GM12878 (cell line): ENCODE results near the gene PADI3. TPM values are rescaled to one million over a fixed set of nuclear protein-coding genes. Genes with fewer than 3 reads are reported as not detected.

Experiments
- ATAC-seq: fragments of 200-7000 bp; cut with Tn5 transposase; 3 replicates; pipeline ENCODE4 v1.9.1; 2020; ENCODE audit warnings: mild to moderate bottlenecking, moderate library complexity
- BruUV-seq: library from RNA; stranded (reverse); fragments of 400-500 nt; replicated peaks from 2 replicates; lab custom pipeline; 2021; lab: Mats Ljungman, UMichigan
- CTCF ChIA-PET: fragments of 300-600 bp; sonication (Branson Sonifier 250); formaldehyde crosslinking; extraction: SDS; loops from one replicate; lab custom pipeline; 2021; ENCODE audit warnings: inconsistent platforms; lab: Yijun Ruan, JAX
- POLR2A ChIA-PET: fragments of 350-600 bp; formaldehyde crosslinking; extraction: SDS; loops from one replicate; lab custom pipeline; 2021; ENCODE audit warnings: inconsistent platforms; lab: Charles Lee
- RAD21 ChIA-PET: fragments of 300-600 bp; sonication (Branson Sonifier 250); formaldehyde crosslinking; loops from one replicate; lab custom pipeline; 2023; ENCODE audit warnings: antibody characterized with exemption; ENCODE audit not compliant: unreplicated experiment; lab: Charles Lee
- SMC1A ChIA-PET: fragments of 300-600 bp; sonication (Branson Sonifier 250); formaldehyde crosslinking; loops from one replicate; lab custom pipeline; 2023; ENCODE audit not compliant: unreplicated experiment, uncharacterized antibody; lab: Charles Lee
- DNase-seq: peaks from one replicate; pipeline ENCODE4 v3.0.0-alpha.2; 2011; ENCODE audit warnings: low read depth, low spot score
- FAIRE-seq: peaks from 3 replicates; lab custom pipeline; 2011; peaks lifted over from hg19 to GRCh38; lab: Jason Lieb, UNC
- H2AFZ ChIP-seq: 2 replicates; pipeline ENCODE4 v1.6.0; 2011; ENCODE audit warnings: low read depth, low read length, control low read depth; ENCODE audit not compliant: control insufficient read depth
- H3K27ac ChIP-seq: 2 replicates; pipeline ENCODE4 v1.5.1; 2011; ENCODE audit warnings: control low read depth; ENCODE audit not compliant: control insufficient read depth, insufficient read depth
- H3K27me3 ChIP-seq, 2 experiments: replicated peaks in 1 of 2; 2 replicates each; pipeline versions ENCODE4 v1.6.0 to v1.6.1; 2011; ENCODE audit warnings: low read length in 1 of 2; ENCODE audit not compliant: control insufficient read depth in 2 of 2, insufficient read depth in 2 of 2
- H3K36me3 ChIP-seq, 2 experiments: 2 replicates each; pipeline ENCODE4 v1.5.1; 2011; ENCODE audit warnings: low read length in 1 of 2; ENCODE audit not compliant: control insufficient read depth in 2 of 2, insufficient read depth in 2 of 2
- H3K4me1 ChIP-seq: 2 replicates; pipeline ENCODE4 v1.6.1; 2011; ENCODE audit warnings: mild to moderate bottlenecking, low read length, moderate library complexity, mixed read lengths; ENCODE audit not compliant: control insufficient read depth, insufficient read depth
- H3K4me2 ChIP-seq: 2 replicates; pipeline ENCODE4 v1.6.0; 2011; ENCODE audit warnings: control low read depth; ENCODE audit not compliant: control insufficient read depth, insufficient read depth
- H3K4me3 ChIP-seq: fragments of 200-600 bp; sonication (generic); 2 replicates; pipeline ENCODE4 v1.5.1; 2016
- H3K79me2 ChIP-seq: 2 replicates; pipeline ENCODE4 v1.6.0; 2011; ENCODE audit warnings: low read length; ENCODE audit not compliant: control insufficient read depth, insufficient read depth
- H3K9ac ChIP-seq: 2 replicates; pipeline ENCODE4 v1.8.0; 2011; ENCODE audit warnings: low read length, control low read depth, mixed read lengths; ENCODE audit not compliant: control insufficient read depth, insufficient read depth
- H3K9me3 ChIP-seq: replicated peaks from 3 replicates; pipeline ENCODE4 v1.5.1; 2011; ENCODE audit warnings: mild to moderate bottlenecking, low read length; ENCODE audit not compliant: control insufficient read depth, insufficient read depth
- H4K20me1 ChIP-seq: 2 replicates; pipeline ENCODE4 v1.6.0; 2011; ENCODE audit not compliant: control insufficient read depth, insufficient read depth
- RUNX3 ChIP-seq: IDR thresholded peaks from 2 replicates; pipeline ENCODE4 v1.6.1; 2012; ENCODE audit warnings: low read length, inconsistent platforms
- WGBS: methylation state at CpG from one replicate; pipeline ENCODE4 v1.1.6; 2016; ENCODE audit warnings: low lambda C conversion rate; ENCODE audit not compliant: insufficient replicate concordance, insufficient coverage; ENCODE audit errors: missing lambda C conversion rate; 5-methylcytosine and 5-hydroxymethylcytosine counted together
- in situ Hi-C: fragments of 300-500 bp; cut with MboI; formaldehyde crosslinking; loops from 9 replicates; pipeline ENCODE4 v1.14.3; 2018; ENCODE audit warnings: mixed read lengths
- intact Hi-C: fragments of 100-400 bp; cut with micrococcal nuclease; formaldehyde crosslinking; loops from one replicate; pipeline ENCODE4 v1.14.2; 2022; ENCODE audit not compliant: unreplicated experiment
- polyA plus RNA-seq, 11 experiments: library from polyadenylated mRNA; depleted of rRNA in 4 of 11; unstranded in 6 of 11; stranded (reverse) in 5 of 11; fragments of >200 nt; fragmentation: Nextera tagmentation in 4 of 11; fragmentation: Illumina TruSeq in 1 of 11; extraction: Ambion mirVana in 4 of 11; extraction: Trizol in 1 of 11; gene quantifications; 1 replicate in 1 of 11; 2 replicates in 10 of 11; pipeline versions ENCODE4 v1.2.1 to v1.2.3, GENCODE V29; 2011 to 2016; ENCODE audit warnings: inconsistent platforms in 2 of 11, missing spikeins in 2 of 11, low read depth in 1 of 11
- total RNA-seq, 4 experiments: library from RNA; depleted of rRNA in 3 of 4; stranded (reverse); fragments of >200 nt in 3 of 4; fragmentation: Illumina TruSeq in 1 of 4; extraction: Trizol in 1 of 4; gene quantifications; 2 replicates each; pipeline versions ENCODE4 v1.2.1 to v1.2.3, GENCODE V29; 2013 to 2021
- TF ChIP-seq, protein P1 (sequence below): IDR thresholded peaks from 2 replicates; pipeline ENCODE4 v1.6.1; 2012; ENCODE audit warnings: improper control_type of control experiment, low read depth, low read length; ENCODE audit not compliant: insufficient replicate concordance

Gene PADI3
- total and polyA plus RNA-seq, 10 of the 15 experiments (the other 5 are each of a cell fraction or from before 2014, with no cell fraction given) = 0.01 TPM; not detected in 9

DNA sequence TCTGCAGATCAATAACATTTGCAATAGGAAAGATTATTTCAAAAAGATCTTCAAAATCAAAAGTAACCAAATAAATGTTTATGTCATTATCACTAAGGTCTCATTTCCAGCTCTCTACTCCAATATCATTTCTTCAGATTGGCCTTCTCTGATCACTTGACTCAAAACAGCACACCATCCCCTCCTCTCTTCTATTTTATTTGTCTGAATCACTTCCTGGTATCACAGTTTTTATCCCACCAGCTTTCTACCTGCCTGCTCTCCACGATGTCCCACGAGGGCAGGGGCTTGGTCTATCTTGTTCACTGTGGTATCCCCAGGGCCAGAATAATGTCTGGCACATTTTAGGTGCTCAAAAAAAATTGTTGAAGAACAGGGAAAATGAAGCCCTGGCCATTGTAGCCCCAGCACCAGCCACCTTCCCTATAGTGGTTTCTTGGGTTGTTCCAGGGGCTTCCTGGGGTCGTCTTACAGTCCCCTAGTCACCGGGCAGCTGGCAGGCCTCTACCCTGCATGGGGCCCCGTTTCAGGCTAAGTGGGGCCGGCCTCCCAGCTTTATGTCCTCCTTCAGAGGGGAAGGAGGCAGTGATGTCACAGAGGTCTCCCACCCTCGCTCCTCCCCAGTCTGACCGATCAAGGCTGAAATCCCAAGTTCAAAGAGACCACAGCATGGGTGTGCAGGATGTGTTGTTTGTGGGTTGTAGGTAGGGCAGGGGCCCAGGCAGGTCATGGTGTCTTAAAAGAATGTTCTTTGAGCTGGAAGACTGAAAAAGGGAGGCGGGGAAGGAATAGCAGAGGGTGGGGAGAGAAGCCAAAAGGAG lies 47.5 kb upstream of the PADI3 start:
- POLR2A ChIA-PET = no interaction called here
- no peaks in the 10 kb centered on the region for H3K9me3 ChIP-seq
- FAIRE-seq (no peak), DNase-seq (no peak), ATAC-seq (peak; percentile 59)
- no peak overlapping the region for H3K9ac ChIP-seq
- TF ChIP-seq RUNX3 = peak; percentile 30; the same call in 1 of the 2 replicates
- TF ChIP-seq, protein P1, sequence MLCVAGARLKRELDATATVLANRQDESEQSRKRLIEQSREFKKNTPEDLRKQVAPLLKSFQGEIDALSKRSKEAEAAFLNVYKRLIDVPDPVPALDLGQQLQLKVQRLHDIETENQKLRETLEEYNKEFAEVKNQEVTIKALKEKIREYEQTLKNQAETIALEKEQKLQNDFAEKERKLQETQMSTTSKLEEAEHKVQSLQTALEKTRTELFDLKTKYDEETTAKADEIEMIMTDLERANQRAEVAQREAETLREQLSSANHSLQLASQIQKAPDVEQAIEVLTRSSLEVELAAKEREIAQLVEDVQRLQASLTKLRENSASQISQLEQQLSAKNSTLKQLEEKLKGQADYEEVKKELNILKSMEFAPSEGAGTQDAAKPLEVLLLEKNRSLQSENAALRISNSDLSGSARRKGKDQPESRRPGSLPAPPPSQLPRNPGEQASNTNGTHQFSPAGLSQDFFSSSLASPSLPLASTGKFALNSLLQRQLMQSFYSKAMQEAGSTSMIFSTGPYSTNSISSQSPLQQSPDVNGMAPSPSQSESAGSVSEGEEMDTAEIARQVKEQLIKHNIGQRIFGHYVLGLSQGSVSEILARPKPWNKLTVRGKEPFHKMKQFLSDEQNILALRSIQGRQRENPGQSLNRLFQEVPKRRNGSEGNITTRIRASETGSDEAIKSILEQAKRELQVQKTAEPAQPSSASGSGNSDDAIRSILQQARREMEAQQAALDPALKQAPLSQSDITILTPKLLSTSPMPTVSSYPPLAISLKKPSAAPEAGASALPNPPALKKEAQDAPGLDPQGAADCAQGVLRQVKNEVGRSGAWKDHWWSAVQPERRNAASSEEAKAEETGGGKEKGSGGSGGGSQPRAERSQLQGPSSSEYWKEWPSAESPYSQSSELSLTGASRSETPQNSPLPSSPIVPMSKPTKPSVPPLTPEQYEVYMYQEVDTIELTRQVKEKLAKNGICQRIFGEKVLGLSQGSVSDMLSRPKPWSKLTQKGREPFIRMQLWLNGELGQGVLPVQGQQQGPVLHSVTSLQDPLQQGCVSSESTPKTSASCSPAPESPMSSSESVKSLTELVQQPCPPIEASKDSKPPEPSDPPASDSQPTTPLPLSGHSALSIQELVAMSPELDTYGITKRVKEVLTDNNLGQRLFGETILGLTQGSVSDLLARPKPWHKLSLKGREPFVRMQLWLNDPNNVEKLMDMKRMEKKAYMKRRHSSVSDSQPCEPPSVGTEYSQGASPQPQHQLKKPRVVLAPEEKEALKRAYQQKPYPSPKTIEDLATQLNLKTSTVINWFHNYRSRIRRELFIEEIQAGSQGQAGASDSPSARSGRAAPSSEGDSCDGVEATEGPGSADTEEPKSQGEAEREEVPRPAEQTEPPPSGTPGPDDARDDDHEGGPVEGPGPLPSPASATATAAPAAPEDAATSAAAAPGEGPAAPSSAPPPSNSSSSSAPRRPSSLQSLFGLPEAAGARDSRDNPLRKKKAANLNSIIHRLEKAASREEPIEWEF = no peak
- H2AFZ ChIP-seq = no peak overlapping the region
- no peaks in the 10 kb centered on the region for H4K20me1 ChIP-seq
- no peak overlapping the region for H3K4me3 ChIP-seq
- H3K4me2 ChIP-seq = no peak overlapping the region
- H3K79me2 ChIP-seq = no peaks in the 10 kb centered on the region
- H3K27me3 ChIP-seq = no peaks in the 10 kb centered on the region; a peak in 1 of 4 replicates
- no peaks in the 10 kb centered on the region for H3K36me3 ChIP-seq
- no TSS peak for BruUV-seq
- SMC1A ChIA-PET = interaction anchor here (1.0 to 1.6 kb wide), 5 partner anchors 11 to 77 kb away, joined by 3 read pairs; no protein-coding TSS in a partner anchor
- WGBS = 9% methylated on average over 9 of the region's 9 CpGs
- no peaks in the 10 kb centered on the region for H3K4me1 ChIP-seq
- H3K27ac ChIP-seq = no peak overlapping the region
- in situ Hi-C loops = no loop called here
- CTCF ChIA-PET = interaction anchor here (1.1 to 2.1 kb wide), 2 partner anchors 60 to 74 kb away, joined by 3 to 5 read pairs; no protein-coding TSS in a partner anchor
- RAD21 ChIA-PET = interaction anchor here (1.1 kb wide), 1 partner anchor 79 kb away, joined by 3 read pairs; no protein-coding TSS in a partner anchor
- intact Hi-C loops = no loop called here
